PFSK-1 (cell line): ENCODE measurements around the gene MAST4.

Experiments
- FOXP2 ChIP-seq: optimal IDR thresholded peaks from 2 replicates; pipeline ENCODE3; 2011; ENCODE audit warnings: borderline replicate concordance, control low read depth, inconsistent platforms; ENCODE audit not compliant: insufficient read depth; ENCODE audit errors: extremely low read length, extremely low read depth
- POLR2AphosphoS5 ChIP-seq: IDR thresholded peaks from 2 replicates; pipeline ENCODE4 v1.6.1; 2012; ENCODE audit warnings: low read depth, mild to moderate bottlenecking, control low read depth, low read length, moderate library complexity
- SIN3A ChIP-seq: IDR thresholded peaks from 2 replicates; pipeline ENCODE4 v1.6.1; 2012; ENCODE audit warnings: mild to moderate bottlenecking, low read length, moderate library complexity, borderline replicate concordance; ENCODE audit not compliant: insufficient read depth
- TAF1 ChIP-seq: IDR thresholded peaks from 2 replicates; pipeline ENCODE4 v1.6.1; 2012; ENCODE audit warnings: low read length, control low read depth, borderline replicate concordance; ENCODE audit not compliant: insufficient read depth

- TF ChIP-seq POLR2AphosphoS5 (no peak), FOXP2 (no peak), TAF1 (no peak), SIN3A (no peak)
Measured at GRCh38 chr5:67173959-67174358, 577.8 kb downstream of the MAST4 start.
